Measurements from ENCODE around the gene TNRC6C.
"Not testable (repeated sequence)": the region's sequence is repeated elsewhere in the genome, so short reads cannot be mapped to it uniquely, and the experiment has no call there.

The TNRC6C gene

DNA sequence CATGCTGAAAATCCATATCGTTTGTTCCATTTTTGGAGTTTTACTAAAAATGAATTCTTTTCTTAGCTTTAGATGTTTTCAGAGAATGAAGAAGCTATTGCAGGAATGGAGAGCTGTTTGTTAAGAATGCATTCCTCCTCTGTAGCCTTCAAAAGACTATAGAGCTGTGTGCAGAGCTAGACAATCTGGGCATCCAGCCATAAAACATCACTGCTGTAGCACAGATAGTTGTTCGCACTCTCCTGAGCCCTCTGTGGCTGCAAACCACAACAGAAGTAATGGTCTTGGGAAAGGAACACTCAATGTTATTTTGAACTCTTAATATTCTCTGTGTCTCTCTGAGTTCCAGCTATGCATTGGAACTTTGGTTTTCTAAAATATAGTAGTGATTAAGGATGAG, 4.9 kb downstream of the TNRC6C start:
- DNase-seq (ENCODE audit: low spot score) = no peak

DNA sequence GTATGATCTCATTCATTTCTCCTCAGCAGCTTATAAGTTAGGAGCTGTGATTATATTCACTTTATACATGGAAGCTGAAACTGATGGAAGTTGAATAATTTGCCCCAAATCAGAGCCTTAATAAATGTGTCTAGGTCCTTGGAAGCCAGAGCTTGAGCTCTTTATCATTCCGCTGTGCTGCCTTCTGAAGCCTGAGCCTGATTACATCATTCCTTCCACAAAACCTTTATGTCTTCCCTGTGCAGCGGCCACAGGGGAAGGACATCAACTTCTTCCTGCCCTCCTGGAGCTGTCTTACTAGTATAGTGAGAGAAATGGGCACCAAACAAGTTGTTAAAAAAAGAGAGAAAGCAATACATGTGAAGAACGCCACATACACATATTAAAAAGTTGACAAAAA, 6.8 kb downstream of the TNRC6C start:
- DNase-seq (ENCODE audit: low spot score) = no peak

DNA sequence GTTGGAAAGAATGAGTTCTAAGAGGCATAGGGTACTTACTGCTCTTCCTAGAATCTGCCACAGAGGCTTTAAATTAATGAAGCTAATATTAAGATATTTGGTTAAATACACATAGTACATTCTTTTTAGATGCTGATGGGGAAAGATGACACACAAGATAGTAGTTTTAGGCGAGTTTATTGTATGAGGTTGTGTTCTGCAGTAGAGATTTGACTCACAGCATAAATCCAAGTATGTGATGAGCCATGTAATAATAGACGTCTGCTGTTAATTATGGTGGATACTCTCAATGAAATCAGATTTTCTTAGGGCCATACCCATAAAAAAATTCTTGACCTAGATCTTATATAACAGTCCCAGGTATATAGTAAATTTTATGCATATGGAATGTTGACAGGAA, 8.0 kb downstream of the TNRC6C start:
- DNase-seq (ENCODE audit: low spot score) = no peak

DNA sequence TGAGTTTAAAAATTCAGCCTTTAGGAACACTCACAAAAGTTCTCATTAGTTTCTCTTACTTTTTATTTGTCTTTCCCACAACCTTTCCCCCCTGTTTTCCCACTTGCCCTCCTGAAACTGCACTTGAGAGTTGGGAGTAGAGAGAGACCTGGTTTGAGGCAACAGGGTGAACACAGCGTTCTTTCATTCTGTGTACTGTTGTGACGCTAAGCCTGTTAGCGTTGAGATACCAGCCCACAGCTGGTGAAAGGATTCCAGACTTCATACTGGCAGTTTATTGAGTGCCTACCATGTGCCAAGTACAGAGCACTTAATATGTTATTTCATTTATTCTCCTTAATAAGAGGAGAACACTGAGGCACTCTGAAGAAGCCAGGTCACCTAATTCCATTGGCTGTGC, 10.3 kb downstream of the TNRC6C start:
- DNase-seq (ENCODE audit: low spot score) = no peak

- not testable (repeated sequence) for DNase-seq (ENCODE audit: low spot score)
Observed at GRCh38 chr17:77972271-77972670, 13.8 kb downstream of the TNRC6C start.

DNA sequence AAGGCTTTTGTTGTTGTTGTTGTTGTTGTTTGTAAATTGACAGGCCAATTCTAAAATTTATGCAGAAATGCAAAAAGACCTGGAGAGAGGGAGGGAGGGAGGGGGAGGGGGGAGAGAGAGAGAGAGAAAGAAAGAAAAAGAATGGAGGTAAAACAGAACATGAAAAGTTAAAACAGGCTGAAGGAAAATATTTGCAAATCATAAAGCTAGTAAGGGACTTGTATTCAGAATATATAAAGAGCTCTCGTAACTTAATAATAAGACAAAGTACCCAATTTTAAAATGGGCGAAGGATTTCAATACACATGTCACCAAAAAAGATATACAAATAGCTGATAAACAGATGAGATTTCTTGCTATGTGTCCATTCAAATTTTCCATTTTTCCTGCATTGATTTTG, 15.4 kb downstream of the TNRC6C start:
- DNase-seq (ENCODE audit: low spot score) = no peak

DNA sequence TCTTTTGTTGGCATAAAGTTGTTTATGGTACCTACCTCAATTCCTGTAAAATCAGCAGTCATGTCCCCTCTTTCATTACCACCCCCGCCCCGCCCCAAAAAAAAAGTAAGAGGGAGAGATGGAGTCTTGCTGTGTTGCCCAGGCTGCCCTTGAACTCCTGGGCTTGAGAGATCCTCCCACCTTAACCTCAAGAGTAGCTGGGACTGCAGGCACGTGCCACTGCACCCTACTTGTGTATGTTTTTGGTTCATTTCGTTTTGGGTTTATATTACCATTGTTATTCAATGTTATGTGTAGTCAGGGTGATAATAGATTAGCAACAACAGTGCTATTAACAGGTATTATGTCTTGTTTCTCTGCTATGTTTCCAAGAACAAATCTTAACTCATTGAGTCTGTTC, 15.9 kb downstream of the TNRC6C start:
- DNase-seq (ENCODE audit: low spot score) = no peak

- DNase-seq (ENCODE audit: low spot score) = not testable (repeated sequence)
Observed at GRCh38 chr17:77982430-77982829, 23.9 kb downstream of the TNRC6C start.

DNA sequence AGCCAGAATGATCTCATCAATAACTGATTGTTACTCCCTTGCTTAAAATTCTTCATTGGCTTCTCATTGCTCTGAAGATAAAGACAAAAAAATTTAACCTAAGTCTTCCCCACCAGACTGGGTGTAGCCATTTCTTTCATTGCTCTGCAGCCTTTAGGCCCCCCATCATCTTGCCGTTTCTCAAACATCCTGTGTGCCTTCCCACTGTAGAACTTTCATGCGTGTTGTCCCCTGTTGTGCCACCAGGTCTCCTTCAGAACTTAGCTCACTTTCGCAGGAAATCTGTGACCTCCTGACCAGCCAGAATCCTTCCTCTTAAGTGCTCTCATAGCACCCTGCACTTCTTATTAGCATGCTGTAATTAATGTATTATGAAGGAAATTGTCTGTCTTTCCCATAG, 31.8 kb downstream of the TNRC6C start:
- DNase-seq (ENCODE audit: low spot score) = no peak

GRCh38 chr17:77993735-77994134, 35.2 kb downstream of the TNRC6C start:
- DNase-seq (ENCODE audit: low spot score) = not testable (repeated sequence)

GRCh38 chr17:77995146-77995852, 36.8 kb downstream of the TNRC6C start:
- no peak for DNase-seq (ENCODE audit: low spot score)

GRCh38 chr17:77996256-77996655, 37.8 kb downstream of the TNRC6C start:
- DNase-seq (ENCODE audit: low spot score) = no peak

DNA sequence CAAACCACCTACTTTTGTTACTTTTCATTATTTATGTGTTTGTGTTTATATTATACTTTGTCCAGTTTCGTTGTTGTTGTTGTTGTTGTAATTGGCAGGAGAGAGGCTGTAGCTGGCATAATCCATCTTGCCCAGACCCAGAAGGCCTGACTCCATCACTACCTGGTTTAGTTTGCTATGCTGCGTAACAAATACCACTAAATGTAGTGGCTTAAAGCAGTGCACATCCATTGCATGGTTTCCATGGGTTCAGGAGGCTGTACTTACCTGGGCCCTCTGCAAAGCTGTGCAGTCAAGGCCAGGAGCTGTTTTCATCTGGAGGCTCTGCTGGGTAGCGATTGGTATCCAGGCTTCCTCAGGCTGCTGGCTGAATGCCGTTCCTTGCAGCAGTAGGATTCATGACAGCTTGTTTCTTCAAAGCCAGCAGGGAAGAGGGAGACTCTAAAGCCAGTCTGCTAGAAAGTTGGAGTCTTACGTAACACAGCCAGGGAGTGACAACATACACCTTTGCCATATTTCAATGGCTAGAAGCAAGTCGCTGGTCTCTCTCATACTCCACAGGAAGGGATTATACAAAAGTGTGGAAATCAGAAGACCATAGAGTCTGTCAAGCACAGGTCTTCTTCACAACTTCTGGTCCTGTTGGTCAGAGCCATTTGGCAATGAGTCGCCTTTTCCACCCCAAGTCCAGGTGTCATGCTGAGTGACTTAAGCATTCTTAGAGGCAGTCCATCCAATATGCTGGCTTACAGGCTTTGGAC, 41.1 kb downstream of the TNRC6C start:
- DNase-seq (ENCODE audit: low spot score) = peak; percentile 36

- DNase-seq (ENCODE audit: low spot score) = no peak
Observed at GRCh38 chr17:78000341-78000740, 41.8 kb downstream of the TNRC6C start.

DNA sequence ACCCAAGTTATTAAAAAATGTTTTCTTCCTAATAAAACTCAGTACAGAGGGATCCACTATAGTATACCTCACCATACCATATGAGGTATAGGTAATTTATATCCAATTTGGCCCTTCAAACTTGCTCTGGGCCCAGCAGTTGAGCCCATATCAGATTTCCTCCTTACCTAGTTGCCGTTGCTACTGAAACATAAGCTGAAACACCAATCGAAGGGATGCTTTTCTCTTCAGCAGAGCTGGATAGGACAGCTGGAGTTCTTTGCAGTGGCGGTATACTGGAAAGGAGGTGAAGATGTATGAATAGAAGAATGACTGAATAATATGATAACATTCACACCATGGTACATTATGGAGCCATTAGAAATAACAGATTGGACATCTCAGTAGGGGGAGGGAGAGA, 42.7 kb downstream of the TNRC6C start:
- DNase-seq (ENCODE audit: low spot score) = no peak

GRCh38 chr17:78001612-78002011, 43.1 kb downstream of the TNRC6C start:
- no peak for DNase-seq (ENCODE audit: low spot score)

DNA sequence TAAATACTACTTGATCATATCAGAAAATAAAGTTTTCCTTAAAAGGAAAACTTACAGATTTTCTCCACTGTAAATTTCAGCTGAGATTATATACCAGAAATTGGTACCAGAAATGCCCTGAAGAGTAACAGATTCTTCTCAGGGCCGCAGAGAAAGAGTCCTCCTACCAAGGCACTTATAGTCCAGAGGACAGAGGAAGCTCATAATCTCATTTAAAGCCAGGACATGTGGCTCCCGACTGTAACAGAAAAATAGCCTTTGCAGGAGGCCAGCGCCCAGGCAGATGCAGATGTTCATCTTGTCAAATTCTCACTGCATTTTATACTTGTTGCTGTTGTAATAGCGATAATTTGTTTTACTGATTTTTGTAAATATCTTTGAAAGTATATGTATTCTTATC, 43.7 kb downstream of the TNRC6C start:
- DNase-seq (ENCODE audit: low spot score) = no peak

- DNase-seq (ENCODE audit: low spot score) = no peak
Observed at GRCh38 chr17:78005452-78006171, 47.1 kb downstream of the TNRC6C start.

DNA sequence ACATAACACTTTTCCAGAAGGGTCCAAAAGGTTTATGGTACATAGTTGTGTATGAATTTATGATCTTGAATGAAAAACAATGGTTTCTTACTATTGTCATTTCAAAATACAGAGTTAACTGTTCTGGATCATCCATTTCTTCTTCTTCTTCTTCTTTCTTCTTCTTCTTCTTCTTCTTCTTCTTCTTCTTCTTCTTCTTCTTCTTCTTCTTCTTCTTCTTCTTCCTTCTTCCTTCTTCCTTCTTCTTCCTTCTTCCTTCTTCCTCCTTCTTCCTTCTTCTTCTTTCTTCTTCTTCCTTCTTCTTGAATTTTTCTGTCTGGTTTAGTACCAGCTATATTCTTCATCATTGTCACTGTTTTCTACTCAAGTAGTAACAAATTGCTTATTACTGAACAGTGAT, 47.8 kb downstream of the TNRC6C start:
- no peak for DNase-seq (ENCODE audit: low spot score)

- DNase-seq (ENCODE audit: low spot score) = no peak
Observed at GRCh38 chr17:78007647-78008046, 49.1 kb downstream of the TNRC6C start.

GRCh38 chr17:78010759-78011158, 52.3 kb downstream of the TNRC6C start:
- no peak for DNase-seq (ENCODE audit: low spot score)

DNA sequence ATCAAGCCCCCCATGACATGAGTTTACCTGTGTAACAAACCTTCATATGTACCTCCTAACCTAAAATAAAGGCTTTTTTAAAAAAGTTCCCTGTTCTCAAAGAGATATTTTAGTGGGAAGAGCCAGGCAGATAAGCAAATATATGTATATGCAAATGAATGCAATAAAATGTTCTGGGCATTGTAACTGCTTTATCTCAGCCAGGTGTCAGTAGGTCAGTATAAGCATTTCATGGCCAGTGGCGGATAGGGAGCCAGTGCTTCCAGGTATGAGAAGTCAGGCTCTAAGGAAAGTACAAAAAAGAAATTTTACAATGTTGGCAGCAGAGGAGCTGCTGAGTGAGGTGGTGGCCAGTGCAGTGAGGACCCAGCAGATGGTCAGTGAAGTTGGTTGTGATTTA, 53.9 kb downstream of the TNRC6C start:
- no peak for DNase-seq (ENCODE audit: low spot score)
